ENCODE measurements around the gene ORMDL2.
"Not testable (repeated sequence)": the region's sequence is repeated elsewhere in the genome, so short reads cannot be mapped to it uniquely, and the experiment has no call there.

ORMDL2 gene

GRCh38 chr12:55845361-55845760 is 27.5 kb downstream of the ORMDL2 start:
- Histone ChIP-seq H3K4me1 (ENCODE audit: control insufficient read depth, insufficient read depth, low read length) (peaks cover 5% of the 10 kb centered on the region), H3K27me3 (ENCODE audit: control insufficient read depth, insufficient read depth, low read length) (no peaks in the 10 kb centered on the region), H3K9ac (ENCODE audit: low read depth, low read length) (no peak overlapping the region)

GRCh38 chr12:55845785-55846496 is 28.1 kb downstream of the ORMDL2 start:
- no peak overlapping the region for H3K4me3 ChIP-seq (ENCODE audit: low read depth, low read length)
- no peaks in the 10 kb centered on the region for H3K27me3 ChIP-seq (ENCODE audit: control insufficient read depth, insufficient read depth, low read length)
- H3K36me3 ChIP-seq (ENCODE audit: control insufficient read depth, insufficient read depth, low read length), result no peaks in the 10 kb centered on the region
- peaks cover 5% of the 10 kb centered on the region for H3K4me1 ChIP-seq (ENCODE audit: control insufficient read depth, insufficient read depth, low read length)
- no peaks in the 10 kb centered on the region for H3K9me3 ChIP-seq (ENCODE audit: control insufficient read depth, insufficient read depth, low read length)
- H3K9ac ChIP-seq (ENCODE audit: low read depth, low read length), result no peak overlapping the region

More at GRCh38 chr12:55845361-55845760, 27.5 kb downstream of the ORMDL2 start:
- Histone ChIP-seq H3K36me3 (ENCODE audit: control insufficient read depth, insufficient read depth, low read length) (no peaks in the 10 kb centered on the region), H3K4me3 (ENCODE audit: low read depth, low read length) (no peak overlapping the region), H3K9me3 (ENCODE audit: control insufficient read depth, insufficient read depth, low read length) (no peaks in the 10 kb centered on the region)

- no peaks in the 10 kb centered on the region for H3K27me3 ChIP-seq (ENCODE audit: control insufficient read depth, insufficient read depth, low read length)
- H3K9me3 ChIP-seq (ENCODE audit: control insufficient read depth, insufficient read depth, low read length), result no peaks in the 10 kb centered on the region
- no peak overlapping the region for H3K9ac ChIP-seq (ENCODE audit: low read depth, low read length)
- H3K4me1 ChIP-seq (ENCODE audit: control insufficient read depth, insufficient read depth, low read length), result peaks cover 5% of the 10 kb centered on the region
- no peaks in the 10 kb centered on the region for H3K36me3 ChIP-seq (ENCODE audit: control insufficient read depth, insufficient read depth, low read length)
- no peak overlapping the region for H3K4me3 ChIP-seq (ENCODE audit: low read depth, low read length)
Measured at GRCh38 chr12:55847033-55847432, 29.2 kb downstream of the ORMDL2 start.

- Histone ChIP-seq H3K9ac (ENCODE audit: low read depth, low read length) (no peak overlapping the region), H3K36me3 (ENCODE audit: control insufficient read depth, insufficient read depth, low read length) (no peaks in the 10 kb centered on the region), H3K9me3 (ENCODE audit: control insufficient read depth, insufficient read depth, low read length) (no peaks in the 10 kb centered on the region), H3K4me1 (ENCODE audit: control insufficient read depth, insufficient read depth, low read length) (peaks cover 5% of the 10 kb centered on the region), H3K4me3 (ENCODE audit: low read depth, low read length) (no peak overlapping the region), H3K27me3 (ENCODE audit: control insufficient read depth, insufficient read depth, low read length) (no peaks in the 10 kb centered on the region)
Measured at GRCh38 chr12:55847603-55848291, 29.9 kb downstream of the ORMDL2 start.

- Histone ChIP-seq H3K4me3 (ENCODE audit: low read depth, low read length) (no peak overlapping the region), H3K36me3 (ENCODE audit: control insufficient read depth, insufficient read depth, low read length) (no peaks in the 10 kb centered on the region), H3K9ac (ENCODE audit: low read depth, low read length) (no peak overlapping the region), H3K9me3 (ENCODE audit: control insufficient read depth, insufficient read depth, low read length) (no peaks in the 10 kb centered on the region), H3K4me1 (ENCODE audit: control insufficient read depth, insufficient read depth, low read length) (no peaks in the 10 kb centered on the region), H3K27me3 (ENCODE audit: control insufficient read depth, insufficient read depth, low read length) (no peaks in the 10 kb centered on the region)
Measured at GRCh38 chr12:55849616-55850343, 31.9 kb downstream of the ORMDL2 start.

- Histone ChIP-seq H3K36me3 (ENCODE audit: control insufficient read depth, insufficient read depth, low read length) (no peaks in the 10 kb centered on the region), H3K9me3 (ENCODE audit: control insufficient read depth, insufficient read depth, low read length) (no peaks in the 10 kb centered on the region), H3K27me3 (ENCODE audit: control insufficient read depth, insufficient read depth, low read length) (no peaks in the 10 kb centered on the region), H3K4me3 (ENCODE audit: low read depth, low read length) (no peak overlapping the region), H3K4me1 (ENCODE audit: control insufficient read depth, insufficient read depth, low read length) (no peaks in the 10 kb centered on the region), H3K9ac (ENCODE audit: low read depth, low read length) (no peak overlapping the region)
Measured at GRCh38 chr12:55850401-55850800, 32.6 kb downstream of the ORMDL2 start.

- Histone ChIP-seq H3K4me1 (ENCODE audit: control insufficient read depth, insufficient read depth, low read length) (no peaks in the 10 kb centered on the region), H3K27me3 (ENCODE audit: control insufficient read depth, insufficient read depth, low read length) (no peaks in the 10 kb centered on the region), H3K9me3 (ENCODE audit: control insufficient read depth, insufficient read depth, low read length) (no peaks in the 10 kb centered on the region), H3K36me3 (ENCODE audit: control insufficient read depth, insufficient read depth, low read length) (no peaks in the 10 kb centered on the region), H3K4me3 (ENCODE audit: low read depth, low read length) (no peak overlapping the region), H3K9ac (ENCODE audit: low read depth, low read length) (no peak overlapping the region)
Measured at GRCh38 chr12:55850893-55851292, 33.1 kb downstream of the ORMDL2 start.

- no peaks in the 10 kb centered on the region for H3K9me3 ChIP-seq (ENCODE audit: control insufficient read depth, insufficient read depth, low read length)
- H3K4me1 ChIP-seq (ENCODE audit: control insufficient read depth, insufficient read depth, low read length), result no peaks in the 10 kb centered on the region
- no peaks in the 10 kb centered on the region for H3K27me3 ChIP-seq (ENCODE audit: control insufficient read depth, insufficient read depth, low read length)
- H3K36me3 ChIP-seq (ENCODE audit: control insufficient read depth, insufficient read depth, low read length), result no peaks in the 10 kb centered on the region
- H3K9ac ChIP-seq (ENCODE audit: low read depth, low read length), result no peak overlapping the region
- no peak overlapping the region for H3K4me3 ChIP-seq (ENCODE audit: low read depth, low read length)
Measured at GRCh38 chr12:55852740-55853139, 34.9 kb downstream of the ORMDL2 start.

- Histone ChIP-seq H3K9ac (ENCODE audit: low read depth, low read length) (no peak overlapping the region), H3K4me3 (ENCODE audit: low read depth, low read length) (no peak overlapping the region), H3K4me1 (ENCODE audit: control insufficient read depth, insufficient read depth, low read length) (no peaks in the 10 kb centered on the region), H3K27me3 (ENCODE audit: control insufficient read depth, insufficient read depth, low read length) (no peaks in the 10 kb centered on the region), H3K36me3 (ENCODE audit: control insufficient read depth, insufficient read depth, low read length) (no peaks in the 10 kb centered on the region), H3K9me3 (ENCODE audit: control insufficient read depth, insufficient read depth, low read length) (no peaks in the 10 kb centered on the region)
Measured at GRCh38 chr12:55861396-55861795, 43.6 kb downstream of the ORMDL2 start.

GRCh38 chr12:55861871-55862270 is 44.0 kb downstream of the ORMDL2 start:
- Histone ChIP-seq H3K36me3 (ENCODE audit: control insufficient read depth, insufficient read depth, low read length) (no peaks in the 10 kb centered on the region), H3K4me3 (ENCODE audit: low read depth, low read length) (no peak overlapping the region), H3K4me1 (ENCODE audit: control insufficient read depth, insufficient read depth, low read length) (no peaks in the 10 kb centered on the region), H3K9ac (ENCODE audit: low read depth, low read length) (no peak overlapping the region), H3K27me3 (ENCODE audit: control insufficient read depth, insufficient read depth, low read length) (no peaks in the 10 kb centered on the region), H3K9me3 (ENCODE audit: control insufficient read depth, insufficient read depth, low read length) (no peaks in the 10 kb centered on the region)

- Histone ChIP-seq H3K27me3 (ENCODE audit: control insufficient read depth, insufficient read depth, low read length) (no peaks in the 10 kb centered on the region), H3K4me3 (ENCODE audit: low read depth, low read length) (no peak overlapping the region), H3K4me1 (ENCODE audit: control insufficient read depth, insufficient read depth, low read length) (no peaks in the 10 kb centered on the region), H3K36me3 (ENCODE audit: control insufficient read depth, insufficient read depth, low read length) (no peaks in the 10 kb centered on the region), H3K9me3 (ENCODE audit: control insufficient read depth, insufficient read depth, low read length) (no peaks in the 10 kb centered on the region), H3K9ac (ENCODE audit: low read depth, low read length) (no peak overlapping the region)
Measured at GRCh38 chr12:55862286-55862685, 44.4 kb downstream of the ORMDL2 start.

- not testable (repeated sequence) for H3K4me1 ChIP-seq (ENCODE audit: control insufficient read depth, insufficient read depth, low read length); H3K27me3 ChIP-seq (ENCODE audit: control insufficient read depth, insufficient read depth, low read length); H3K9me3 ChIP-seq (ENCODE audit: control insufficient read depth, insufficient read depth, low read length); H3K36me3 ChIP-seq (ENCODE audit: control insufficient read depth, insufficient read depth, low read length); H3K9ac ChIP-seq (ENCODE audit: low read depth, low read length); H3K4me3 ChIP-seq (ENCODE audit: low read depth, low read length)
Measured at GRCh38 chr12:55862931-55863330, 45.1 kb downstream of the ORMDL2 start.

All from iPS-15b (cell line).